Embryonic facial prominence (tissue), 1 donor: ENCODE data around the gene LSP1.

Source experiments
- DNase-seq: peaks from one replicate; pipeline ENCODE4 v3.0.0-alpha.2; 2016; ENCODE audit errors: extremely low spot score

LSP1 gene

DNA sequence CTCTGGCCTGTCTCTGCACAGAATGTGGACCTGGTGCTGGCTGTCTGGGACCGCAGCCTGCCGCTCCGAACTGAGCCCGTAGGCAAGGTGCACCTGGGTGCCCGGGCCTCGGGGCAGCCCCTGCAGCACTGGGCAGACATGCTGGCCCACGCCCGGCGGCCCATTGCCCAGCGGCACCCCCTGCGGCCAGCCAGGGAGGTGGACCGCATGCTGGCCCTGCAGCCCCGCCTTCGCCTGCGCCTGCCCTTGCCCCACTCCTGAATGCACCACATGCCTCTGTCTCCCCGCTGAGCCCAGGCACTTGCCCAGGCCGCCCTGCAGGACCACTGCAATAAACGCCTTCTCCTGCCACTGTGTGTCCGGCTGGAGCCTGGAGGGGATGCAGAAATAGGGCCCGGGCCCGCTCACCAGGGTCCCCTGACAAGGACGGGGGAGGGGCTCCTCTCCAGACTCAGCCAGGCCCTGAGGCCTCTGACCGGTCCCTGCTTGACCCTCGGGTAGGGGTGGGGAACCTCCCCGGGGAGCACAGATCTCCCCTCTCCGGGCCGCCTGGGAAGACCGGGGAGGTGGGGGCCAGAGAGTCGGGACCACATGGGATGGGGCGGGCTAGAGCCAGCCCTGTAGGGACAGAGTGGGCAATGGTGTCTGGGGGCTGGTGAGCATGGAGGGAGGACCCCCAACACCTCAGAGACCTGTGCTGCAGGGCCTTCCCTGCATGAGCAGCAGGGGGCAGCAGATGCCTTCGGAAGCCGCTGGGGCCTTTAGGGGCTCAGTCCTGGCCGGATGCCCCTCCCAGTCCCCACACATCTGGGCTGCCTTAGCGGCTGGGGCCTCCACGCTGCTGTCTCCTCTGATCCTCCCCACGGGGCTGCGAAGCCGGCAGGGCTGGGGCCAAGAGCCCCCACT lies 15.5 kb upstream of the LSP1 start:
- DNase-seq: peak; percentile 71

DNA sequence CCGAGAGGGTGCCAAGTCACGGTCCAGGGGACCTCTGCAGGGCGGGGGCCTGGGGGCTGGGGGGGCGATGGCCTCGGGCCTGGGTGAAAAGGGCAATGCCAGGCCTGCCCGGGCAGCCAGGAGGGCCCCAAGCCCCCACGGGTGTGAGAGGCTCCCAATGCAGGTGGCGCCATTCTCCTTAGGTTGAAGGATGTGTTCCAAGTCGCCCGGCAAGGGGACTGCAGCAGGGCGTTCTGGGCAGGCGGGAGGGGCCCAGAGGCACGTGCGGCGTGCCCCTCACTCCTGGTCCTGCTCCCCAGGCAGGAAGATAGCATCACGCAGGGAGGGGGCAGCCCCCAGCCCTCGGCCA lies 14.8 kb upstream of the LSP1 start:
- DNase-seq: no peak

DNA sequence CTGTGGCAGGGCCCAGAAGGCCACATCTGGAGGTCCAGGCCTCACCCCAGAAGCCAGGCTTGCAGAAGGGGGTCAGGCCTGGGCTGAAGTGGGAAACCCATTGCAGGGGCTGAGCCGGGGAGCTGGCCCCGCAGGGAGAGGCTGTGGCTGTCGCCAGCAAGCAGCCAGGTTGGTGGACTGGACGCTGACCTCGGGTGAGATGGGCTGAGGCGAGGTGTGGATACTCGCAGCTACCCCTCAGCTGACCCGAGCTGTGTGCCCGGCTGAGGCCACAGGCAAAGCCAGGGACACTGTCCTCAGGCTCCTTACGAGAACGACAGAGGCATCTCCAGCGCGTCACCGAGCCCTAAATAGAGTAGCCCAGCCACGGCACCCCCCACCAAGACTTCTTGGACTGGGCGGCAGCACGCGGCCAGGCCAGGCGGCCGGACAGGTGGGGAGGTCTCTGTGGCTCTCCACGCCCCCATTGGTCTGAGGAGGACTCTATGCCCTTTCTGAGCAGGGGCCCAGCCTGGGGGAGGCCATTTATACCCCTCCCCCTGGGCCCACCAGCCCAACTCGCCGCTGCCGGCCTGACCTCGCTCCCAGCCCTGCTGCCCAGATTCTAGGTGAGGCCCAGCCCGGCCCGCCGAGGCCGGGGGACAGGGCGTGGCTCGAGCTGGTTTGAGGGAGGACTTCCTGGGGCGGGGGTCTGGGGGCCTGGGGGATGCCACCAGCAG lies 14.3 kb upstream of the LSP1 start, which contains the start of gene TNNI2:
Gene TNNI2, plus strand, starts transcription at position 556 of the 719 bp plus-strand sequence. CDS start 716 bp downstream, outside the sequence.
- no peak for DNase-seq

DNA sequence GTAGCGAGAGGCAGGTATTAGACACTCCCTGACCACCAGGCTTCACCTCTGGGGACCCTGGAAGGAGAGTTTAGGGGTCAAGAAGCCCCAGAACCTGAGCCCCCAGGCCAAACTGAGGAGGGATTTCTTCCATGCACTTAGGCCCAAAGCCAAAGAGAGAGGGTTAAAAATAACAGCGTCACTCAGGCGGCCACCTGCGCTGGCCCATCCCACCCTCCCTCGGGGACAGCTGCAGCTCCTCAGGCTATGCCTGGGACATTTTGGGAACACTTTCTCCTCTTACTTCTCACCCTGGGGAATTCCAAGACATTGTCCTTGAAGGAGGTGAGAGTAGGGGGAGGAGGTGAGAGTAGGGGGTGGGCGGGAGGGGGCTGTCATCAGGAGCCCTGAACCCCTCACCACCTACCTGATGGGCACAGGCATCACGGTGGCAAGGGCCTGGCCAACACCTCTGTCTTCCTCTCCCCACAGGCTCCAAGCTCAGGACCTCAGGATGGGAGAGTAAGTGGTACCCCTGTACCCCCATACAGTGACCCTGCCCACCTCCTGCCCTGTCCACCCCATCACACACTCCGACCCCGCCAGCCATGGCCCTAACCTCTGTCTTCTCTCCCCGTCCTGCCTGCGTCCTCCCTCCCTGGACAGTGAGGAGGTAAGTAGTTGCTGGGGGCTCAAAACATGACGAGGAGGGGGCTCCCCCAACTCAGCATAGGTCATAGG lies 13.5 kb upstream of the LSP1 start:
- no peak for DNase-seq

DNA sequence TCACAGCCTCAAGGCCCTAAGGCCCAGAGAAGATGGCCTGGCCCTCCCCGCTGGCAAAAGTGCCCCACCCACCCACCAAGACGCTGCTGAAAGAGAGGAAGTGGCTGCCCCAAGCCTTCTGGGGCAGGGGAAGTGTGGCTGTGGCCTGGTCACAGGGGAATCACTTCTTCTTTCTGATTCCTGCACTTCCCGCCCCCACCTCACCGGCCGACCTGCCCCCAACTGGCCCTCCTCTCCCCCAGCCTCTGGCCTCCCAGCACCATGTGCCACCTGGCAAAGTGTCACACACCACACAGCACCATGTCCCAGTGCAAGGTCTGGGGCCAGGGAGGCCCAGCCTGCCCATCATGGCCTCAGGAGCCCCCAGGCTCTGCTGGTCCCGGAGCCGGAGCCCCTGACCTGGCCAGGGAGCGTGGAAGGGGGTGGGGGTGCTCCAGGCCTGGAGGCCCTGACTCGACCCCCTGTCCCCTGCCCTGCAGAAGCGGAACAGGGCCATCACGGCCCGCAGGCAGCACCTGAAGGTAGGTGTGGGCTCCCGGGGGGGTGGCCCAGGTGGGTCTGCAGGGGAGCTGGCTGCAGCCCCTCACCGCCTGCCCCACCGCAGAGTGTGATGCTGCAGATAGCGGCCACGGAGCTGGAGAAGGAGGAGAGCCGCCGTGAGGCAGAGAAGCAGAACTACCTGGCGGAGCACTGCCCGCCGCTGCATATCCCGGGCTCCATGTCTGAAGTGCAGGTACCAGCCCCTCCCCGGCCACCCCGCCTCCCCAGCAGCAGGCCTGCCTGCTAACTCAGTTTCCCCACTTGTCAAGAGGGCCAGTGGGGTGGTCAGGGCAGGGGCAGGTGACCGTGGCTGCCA lies 12.7 kb upstream of the LSP1 start:
- no peak for DNase-seq

DNA sequence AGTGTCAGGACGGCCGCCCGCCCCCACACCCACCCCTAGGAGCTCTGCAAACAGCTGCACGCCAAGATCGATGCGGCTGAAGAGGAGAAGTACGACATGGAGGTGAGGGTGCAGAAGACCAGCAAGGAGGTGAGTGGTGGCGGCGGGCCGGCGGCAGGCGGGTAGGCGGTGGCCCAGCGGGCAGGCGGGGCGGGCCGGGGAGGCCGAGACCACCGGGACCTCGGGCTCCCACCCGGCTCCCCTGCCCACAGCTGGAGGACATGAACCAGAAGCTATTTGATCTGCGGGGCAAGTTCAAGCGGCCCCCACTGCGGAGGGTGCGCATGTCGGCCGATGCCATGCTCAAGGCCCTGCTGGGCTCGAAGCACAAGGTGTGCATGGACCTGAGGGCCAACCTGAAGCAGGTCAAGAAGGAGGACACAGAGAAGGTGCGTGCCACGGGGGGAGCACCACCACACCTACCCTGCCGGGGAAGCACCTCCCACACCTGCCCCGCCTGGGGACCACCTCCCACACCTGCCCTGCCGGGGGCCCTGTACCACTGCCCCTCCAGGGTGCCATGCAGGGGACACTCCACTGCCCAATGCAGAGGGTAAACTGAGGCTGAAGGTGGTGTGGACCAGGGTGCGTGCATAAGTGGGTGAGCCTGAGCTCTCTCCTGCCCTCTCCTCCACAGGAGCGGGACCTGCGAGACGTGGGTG lies 12.0 kb upstream of the LSP1 start:
- DNase-seq: no peak

DNA sequence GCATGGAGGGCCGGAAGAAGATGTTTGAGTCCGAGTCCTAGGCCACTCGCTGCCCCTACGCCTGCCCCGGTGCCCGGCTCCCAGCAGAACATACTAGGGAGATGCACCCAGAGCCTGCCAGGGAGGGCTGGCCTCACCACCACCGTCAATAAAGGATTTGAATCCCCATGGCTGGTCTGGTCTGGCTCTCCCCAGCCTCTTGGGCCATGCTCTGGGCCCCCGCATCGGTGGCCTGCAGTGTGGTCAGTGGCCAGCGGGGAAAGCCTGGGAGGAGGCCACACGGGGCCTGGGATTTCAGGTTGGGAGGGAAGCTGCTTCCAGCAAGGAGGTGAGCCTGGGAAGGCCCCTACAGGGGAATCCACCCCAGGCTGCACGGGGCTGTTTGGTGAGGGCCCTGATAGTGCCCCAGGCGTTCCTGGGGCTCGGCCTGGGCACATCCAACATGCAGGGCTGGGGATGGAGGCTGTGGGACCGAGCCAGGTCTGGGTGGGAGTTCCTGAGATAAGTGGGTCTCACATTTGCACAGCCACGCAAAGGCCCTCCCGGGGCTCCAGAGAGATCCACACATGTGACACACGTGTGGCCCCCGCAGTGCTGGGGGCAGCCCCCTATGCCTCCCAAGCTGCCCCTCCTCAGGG lies 11.3 kb upstream of the LSP1 start:
- DNase-seq: no peak

DNA sequence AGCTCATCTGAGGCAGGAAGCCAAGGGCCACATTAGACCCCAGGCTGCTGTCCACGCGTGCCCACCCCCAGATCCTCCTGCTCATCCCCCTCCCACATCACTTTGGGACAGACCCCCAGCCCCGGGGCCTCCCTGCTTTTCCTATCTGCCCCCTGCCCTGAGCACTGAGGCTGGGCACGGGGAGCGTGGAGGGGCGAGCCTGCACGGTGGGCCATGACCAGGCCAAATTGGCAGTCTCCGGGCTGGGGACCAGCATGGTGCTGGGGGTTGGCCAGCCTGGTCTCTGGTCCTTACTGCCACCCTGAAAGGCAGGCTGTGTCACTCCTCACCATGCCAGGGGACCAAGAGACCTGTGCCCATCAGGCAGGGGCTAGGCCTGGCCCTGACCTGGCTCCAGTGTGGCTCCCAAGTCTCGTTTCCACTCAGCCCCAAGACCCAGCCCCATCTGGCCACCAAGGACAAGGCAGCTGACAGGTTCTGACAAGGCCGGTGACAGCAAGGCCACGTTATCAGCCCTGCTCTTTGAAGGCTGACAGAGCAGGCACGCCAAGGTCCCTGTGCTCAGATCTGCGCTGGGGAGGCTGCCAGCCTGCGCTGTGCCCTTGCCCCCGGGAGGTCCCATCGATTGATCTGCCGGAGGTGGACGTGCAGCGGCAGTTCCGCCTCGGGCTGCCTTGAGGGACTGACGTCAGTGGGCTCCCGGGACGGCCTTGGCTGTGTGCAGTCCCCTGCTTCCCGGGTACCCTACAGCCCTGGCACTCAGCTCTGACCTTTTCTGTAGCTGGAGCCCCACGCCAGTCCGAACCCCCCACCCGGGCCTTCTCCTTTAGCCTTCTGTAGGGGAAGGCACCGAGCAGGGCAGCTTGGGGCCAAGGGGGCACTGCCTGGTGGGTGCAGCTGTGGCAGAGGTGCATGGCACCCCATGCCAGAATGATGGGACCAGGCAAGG lies 10.5 kb upstream of the LSP1 start:
- DNase-seq: no peak

DNA sequence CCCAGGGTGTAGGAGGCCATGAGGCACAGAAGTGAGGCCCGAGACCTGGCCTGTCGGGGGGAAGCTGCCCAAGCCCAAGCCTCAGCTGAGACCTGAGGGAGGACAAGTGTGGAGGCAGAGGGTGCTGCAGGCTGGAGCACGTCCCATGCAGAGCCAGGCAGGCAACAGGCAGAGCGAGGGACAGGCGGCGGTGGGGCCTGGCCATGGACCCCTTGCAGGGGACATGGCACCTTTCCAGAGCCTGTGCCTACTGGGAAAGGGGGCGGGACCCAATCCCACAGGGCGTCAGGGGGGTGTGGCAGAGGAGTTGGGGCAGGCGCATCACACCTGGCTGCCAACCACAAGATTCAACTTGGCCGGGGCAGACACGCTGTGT lies 9.8 kb upstream of the LSP1 start:
- no peak for DNase-seq

DNA sequence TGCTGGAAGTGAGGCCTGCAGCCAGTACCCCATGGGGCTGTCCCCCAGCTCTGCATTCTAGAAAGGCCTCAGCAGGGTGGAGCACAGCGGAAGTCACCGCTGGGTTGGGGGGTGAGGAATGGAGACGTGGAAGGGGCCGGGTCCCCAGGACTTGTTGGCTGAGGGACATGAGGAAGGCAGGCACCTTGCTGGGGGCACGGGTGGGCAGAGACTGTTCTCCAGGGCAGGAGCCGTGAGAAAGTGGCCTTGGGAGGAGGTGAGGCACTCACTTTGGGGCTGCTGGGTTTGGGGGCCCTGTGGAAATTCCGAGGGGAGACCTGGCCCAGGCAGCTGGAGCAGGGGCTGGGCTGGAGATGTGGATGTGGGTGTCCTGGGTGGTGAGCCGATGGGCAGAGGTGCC lies 9.1 kb upstream of the LSP1 start:
- DNase-seq: no peak

DNA sequence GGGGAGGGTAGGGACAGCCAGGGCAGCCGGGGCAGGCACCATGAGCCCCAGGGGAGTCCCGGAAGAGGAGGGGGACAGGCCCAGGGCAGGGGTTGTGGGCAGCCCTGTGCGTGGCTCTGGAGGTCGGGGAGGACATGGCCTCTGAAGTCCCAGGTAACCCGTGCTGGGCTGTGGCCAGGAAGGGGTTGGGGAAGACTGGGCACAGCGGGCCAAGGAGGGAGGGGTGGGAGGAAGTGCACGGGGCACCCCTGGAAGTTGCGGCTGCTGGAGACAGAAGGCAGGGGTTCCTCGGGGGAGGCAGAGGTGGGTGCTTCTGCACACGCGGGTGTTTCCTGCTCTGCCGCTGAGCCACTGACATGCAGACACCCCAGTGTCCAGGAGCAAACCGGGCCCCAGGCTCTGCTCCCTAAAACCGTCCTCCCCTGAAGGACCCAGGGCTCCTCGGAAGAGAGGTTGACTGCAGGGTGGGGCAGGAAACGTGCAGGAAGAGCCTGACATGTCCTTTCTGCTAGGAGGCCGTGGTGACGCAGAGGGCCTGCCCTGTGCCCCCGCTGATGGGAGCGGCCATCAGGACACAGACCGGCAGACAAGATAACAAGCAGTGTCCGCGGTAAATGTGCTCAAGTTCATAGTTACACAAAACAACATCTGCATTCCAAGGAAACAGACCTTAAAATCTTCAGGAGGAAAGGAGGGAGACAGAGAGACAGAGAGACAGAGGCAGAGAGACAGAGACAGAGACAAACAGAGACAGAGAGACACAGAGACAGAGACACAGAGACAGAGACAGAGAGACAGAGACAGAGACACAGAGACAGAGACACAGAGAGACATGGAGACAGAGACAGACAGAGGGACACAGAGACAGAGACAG lies 8.4 kb upstream of the LSP1 start:
- DNase-seq: no peak

DNA sequence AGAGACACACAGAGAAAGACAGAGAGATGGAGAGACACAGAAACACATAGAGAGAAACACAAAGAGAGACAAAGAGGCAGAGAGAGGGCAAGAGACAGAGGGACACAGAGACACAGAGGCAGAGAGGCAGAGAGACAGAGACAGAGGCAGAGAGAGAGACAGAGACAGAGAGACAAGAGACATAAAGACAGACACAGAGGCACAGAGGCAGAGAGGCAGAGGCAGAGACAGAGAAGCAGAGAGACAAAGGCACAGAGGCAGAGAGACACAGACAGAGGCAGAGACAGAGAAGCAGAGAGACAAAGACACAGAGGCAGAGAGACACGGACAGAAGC lies 7.8 kb upstream of the LSP1 start:
- DNase-seq: no peak

DNA sequence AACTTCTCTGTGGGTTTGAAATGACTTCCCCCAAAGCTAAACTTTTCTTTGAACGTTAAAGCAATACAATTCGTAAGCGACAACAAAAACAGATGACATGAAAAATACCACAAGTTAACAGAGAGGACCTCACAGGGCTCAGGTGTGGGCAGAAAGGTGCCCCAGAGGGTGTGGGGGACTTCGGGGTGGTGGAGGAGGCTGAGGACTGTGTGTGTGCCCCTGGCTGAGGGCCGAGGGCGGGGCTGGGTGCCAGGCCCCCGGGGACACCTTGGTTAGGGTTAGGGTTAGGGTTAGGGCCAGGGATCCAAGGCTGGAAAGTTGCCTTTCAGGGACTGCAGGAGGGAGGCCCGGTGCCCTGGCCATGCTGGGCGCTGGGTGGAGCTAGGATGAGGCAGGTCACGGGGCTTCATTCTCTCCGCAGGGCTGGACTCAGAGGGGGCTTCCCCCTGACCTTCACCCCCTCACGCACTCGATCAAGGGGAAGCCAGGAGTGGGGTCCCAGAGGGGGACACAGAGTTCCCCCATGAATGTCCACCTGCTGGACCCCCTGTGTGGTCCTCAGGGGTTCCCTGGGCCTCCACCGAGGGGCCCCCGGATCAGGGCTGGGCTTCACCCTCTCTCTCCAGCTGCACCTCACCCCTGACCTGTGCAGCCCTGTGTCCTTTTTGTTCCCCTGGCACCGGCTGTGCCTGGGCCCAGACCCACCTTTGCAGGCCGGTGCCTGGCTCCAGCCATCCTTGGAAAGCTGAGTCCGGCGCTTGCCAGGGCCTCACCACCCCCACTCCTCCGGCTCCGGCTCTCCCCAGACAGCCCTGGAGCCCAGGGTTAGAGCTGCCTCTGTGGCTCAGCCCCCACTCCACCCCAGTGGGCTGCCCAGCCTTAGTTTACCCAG lies 7.1 kb upstream of the LSP1 start:
- no peak for DNase-seq

DNA sequence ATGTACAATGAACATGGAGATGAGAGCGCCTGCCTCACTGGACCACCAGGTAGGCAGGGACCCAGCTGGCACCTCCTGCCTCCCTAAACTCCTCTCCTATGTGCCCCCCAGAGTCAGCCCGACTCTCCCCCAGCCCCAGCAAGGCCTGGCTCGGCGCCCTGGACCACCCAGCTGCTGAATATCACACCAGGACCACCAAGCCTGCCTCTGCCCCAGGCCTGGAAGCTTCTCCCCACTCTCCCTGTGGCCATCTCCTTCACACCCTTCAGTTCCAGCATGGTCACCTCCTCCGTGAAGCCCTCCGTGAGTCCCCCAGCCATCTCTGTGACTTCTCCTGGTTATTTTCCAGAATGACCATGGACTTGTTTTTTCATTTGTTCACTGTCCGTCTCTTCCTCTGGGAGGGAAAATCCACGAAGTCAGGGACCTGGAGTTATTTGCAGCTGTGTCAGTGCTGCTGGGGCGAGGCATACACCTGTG lies 6.4 kb upstream of the LSP1 start:
- DNase-seq: no peak

DNA sequence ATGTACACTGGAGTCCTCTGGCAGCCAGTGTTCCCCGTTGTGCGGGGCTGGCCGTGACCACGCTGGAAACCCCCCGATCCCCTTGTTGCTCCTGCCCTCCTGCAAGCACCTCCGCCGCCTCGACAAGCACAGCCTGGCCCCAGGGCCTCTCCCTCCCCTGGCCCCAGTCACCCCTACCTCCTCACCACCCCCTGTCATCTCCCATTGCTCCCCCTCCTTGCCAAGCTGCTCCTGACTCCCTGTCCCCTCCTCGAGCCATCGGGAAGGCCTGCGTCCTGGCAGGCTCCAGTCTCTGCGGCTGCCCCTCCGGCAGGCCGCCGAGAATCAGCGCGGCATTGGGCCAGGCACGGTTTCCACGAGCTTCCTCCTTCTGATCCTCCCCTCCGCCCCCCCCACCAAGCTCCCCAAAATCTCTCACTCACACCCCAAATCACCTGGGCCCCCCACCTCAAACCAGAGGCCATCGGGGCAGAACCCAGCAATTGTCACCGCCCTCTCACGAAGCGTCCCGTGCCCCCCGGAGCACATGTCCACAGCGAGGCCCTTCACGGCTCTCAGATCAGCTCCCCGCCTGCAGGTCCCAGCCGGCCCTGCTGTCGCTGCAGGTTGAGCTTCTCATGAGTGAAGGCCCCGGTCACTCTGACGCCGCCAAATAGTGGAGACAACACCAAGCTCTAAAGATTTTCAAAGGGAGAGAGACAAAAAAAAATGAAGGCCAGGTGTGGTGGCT lies 5.7 kb upstream of the LSP1 start:
- DNase-seq: no peak

DNA sequence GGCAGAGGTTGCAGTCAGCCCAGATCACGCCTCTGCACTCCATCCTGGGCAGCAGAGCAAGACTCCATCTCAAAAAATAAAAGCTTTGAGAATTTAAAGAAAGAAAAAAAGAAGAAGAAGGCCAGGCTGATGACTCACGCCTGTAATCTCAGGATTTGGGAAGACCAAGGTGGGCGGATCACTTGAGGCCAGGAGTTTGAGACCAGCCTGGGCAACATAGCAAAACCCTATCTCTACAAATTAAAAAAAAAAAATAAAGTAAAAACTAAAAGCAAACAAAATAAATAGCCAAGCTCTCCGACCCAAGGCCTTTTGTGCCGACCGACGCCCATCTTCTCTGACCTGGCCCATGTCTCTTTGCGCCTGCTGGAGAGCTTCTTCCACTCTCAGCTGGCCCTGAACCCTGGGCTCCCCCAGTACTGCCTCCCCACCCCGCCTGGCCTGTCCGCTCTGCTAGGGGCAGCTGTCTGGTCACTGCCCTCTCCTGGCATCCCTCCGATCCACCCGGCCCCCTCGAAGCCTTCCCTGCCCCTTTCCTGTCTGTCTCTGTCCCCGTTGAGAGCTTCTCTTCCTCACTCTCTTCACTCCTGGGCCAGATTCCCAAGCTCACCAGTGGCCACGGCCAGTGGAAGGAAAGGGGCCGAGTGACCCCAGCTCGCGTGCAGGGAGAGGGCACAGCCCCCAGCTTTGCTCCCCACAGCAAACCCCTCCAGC lies 4.8 kb upstream of the LSP1 start:
- no peak for DNase-seq
